ENCODE data around the gene EFHD2.
"Not testable (repeated sequence)": the region's sequence is repeated elsewhere in the genome, so short reads cannot be mapped to it uniquely, and the experiment has no call there.

Gene EFHD2

DNA sequence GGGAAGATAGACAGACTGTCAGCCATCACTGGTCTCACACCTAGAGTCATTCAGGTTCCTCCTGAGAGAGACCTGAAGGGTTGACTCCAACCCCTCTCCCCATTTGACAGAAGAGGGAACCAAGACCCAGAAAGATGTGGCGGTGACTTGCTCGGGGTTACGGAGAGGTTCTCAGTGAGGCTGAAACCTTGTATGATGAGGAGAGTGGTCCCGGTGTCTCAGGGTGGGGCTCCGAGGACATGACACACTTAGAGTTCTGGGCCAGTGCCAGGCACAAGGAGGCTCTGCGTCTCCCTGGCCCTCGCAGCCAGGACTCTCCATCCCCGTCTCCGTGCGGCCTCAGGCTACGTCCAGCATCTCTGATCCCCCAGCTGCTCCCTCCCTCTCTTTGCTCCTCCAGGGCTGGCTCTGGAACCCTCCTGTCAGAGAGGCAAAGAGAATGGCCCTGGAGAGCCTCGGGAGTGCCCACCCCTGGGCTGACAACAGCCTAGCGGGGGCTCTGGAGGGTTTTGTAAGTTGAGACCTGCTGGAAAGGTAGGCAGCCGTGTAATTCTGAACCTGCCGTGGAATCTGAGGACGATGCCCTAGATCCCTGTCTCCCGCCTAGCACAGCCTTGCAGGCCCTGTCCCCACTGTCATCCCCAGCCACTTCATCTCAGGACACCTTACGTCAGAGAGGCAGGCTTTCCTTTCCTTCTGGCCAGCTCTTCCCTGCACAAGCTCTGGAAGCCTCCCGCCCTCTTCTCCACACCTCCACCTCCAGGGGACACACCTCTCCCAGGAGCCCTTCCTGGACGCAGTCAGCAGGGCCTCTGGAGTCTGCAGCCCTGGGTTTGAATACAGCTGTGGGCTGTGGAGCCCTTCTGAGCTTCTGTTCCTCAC is 4.1 kb downstream of the EFHD2 start:
- DNase-seq: no peak

DNA sequence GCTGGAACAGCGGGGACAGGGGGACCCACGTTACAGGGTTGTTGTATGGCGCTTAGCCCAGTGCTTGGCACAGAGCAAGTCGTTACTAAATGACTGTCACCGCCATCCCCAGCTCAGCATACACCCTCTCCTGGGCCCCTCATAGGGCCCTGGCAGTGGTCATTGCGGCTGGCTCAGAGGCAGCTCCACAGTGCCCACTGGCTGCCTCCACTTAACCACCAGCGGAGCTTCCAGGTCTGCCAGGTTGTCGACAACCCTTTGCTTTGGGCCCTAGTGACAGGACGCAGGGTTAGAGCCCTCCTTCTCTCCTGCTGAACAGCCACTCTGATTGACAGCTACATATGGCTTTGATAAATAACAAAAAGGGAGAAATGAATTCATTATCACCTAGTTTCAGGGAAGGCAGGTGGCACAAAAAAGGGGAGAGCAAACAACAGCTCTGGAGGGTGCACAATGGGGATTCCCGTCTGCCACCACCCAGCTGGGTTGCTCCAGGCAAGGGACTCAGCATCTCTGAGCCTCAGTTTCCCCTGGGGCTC is 4.8 kb downstream of the EFHD2 start:
- no peak for DNase-seq

DNA sequence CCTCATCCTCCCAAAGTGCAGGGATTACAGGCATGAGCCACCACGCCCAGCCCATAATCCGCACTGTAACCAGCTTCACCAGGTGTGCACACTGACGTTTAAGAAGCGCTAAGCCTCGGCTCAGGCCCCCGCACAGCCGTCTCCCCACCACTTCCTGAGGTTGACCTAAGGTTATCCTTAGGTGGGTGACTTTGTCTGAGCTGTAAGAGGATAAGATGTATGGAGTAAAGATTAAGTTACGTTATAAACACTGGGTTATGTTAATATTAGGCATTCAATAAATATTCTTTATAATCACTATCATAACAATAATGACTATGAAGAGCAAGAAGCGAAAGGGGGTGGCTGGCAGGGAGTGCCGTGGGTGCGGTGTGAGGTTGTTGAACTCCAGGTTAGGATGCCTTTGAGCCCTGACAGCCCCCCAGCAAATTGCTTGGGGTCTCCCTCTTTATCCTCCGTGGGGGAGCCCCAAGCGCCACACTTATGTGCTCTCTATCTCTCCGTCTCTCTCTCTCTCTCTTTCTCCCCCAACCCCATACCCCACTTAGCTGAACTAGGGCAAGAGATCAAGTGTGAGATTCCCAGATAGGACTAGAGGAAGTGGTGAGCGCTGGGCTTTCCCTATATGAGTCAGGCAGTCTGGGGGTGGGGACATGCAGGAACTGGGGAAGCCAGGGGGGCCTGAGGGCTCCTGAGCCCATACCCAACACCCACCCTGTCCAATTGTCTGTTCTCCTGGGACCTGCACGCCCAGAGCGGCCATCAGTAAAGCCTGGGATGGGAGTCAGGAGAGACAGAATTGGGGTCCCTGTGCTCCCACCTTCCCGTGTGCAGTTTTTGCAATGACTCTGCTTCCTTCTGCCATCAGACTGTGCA is 7.6 kb downstream of the EFHD2 start:
- no peak for DNase-seq

DNA sequence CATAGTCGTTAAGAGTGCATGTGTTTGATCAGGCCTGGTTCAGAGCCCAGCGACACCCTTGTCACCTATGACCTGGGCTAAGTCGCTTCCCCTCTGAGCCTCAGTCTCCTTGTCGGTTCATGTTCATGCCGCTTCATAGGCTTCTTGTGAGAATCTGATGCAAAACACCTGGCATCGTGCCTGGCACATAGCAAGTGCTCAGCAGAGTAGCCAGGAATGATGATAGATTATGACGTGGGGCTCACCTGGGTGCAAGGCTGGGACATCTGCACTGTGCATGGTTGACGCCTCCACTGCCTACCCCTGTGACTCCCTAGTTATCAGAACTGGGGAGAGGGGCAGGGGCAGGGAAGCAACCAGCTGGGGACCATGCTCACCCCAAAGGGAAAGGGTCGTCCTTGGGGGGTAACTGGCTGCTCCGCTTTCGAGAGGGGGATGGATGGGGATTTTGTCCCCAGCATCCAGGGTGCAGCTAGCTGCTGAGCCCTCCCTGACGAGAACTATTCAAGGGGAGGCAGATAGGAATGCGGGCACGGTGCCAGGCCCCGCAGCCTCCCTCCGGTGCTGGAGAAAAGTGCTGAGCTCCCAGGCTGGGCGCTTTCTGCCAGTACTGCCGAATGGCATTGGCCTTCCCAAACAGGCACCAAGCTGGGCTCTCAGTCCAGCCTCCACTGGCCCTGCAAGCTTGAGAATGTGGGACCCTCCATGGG is 9.3 kb downstream of the EFHD2 start:
- no peak for DNase-seq

DNA sequence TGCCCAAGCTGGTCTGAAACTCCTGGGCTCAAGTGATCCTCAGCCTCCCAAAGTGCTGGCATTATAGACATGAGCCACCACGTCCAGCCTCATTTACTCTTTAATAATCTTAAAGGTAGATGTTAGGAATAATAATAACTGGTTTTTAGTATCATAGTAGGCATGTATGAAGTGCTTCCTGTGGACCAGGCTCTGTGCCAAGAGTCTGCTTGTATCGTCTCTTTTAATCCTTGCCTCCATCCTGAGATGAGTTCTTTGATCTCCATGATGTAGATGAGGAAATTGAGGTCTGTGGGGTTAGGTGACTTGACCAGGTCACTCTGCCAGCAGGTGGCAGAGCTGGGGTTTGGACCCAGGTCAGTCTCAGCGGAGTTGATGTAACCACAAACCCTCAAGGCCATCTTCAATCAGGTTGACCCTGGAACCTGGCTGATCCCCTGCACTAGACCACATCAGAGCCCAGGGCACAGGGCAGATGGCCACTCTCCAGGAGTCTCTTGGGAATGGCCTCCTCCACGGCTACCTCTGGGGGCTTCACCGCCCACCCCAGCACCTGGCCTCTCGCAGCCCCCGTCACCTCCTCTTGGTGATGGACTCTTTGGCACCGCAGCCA is 11.3 kb downstream of the EFHD2 start:
- DNase-seq: no peak

DNA sequence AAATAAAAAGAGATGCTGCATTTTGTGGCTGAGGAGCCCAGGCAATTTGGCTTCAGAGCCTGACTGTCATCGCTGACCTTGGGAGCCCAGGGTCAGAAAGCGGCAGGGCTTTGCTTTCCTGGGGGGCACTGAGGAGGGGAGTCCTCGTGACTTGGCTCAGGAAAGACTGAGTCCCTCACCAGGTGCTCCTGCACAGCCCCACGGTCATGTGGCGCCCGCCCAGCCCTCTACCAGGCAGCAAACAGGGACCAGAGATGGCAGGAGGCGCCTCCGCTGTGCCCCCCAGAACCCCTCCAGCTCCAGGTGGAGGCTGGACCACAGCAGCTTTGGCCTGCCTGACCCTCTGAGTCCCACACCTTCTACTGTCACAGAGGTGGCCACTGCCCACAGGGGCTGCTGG is 13.2 kb downstream of the EFHD2 start:
- no peak for DNase-seq

DNA sequence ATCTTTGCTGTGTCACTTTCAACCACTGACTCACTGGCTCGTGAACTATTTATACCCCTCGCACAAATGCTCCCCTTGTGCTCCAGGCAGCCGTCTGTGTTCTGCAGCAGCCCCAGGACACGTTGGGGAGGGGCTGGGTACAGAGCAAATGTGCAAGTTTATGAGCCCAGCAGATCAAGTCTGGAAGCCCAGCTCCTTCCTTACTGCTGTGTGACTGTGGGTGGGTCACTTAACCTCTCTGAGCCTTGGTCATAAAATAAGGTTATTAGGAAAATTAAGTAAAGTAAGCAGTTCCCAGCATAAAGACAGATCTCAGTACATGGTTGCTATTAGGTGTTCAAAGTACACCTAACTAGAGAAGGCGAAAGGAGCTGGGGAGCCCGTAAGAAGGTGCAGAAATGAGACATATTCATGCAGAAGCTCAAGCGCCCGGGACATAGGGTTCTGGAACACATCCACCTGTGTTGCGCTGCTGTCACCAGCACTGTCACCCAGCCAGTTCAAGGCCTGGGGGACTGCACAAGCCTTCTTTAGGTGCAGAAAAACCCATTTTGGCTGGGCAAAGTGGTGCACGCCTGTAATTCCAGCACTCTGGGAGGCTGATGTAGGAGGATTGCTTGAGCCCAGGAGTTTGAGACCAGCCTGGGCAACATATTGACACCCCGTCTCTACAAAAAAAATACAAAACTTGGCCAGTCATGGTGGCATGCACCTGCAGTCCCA is 13.8 kb downstream of the EFHD2 start:
- DNase-seq: no peak

DNA sequence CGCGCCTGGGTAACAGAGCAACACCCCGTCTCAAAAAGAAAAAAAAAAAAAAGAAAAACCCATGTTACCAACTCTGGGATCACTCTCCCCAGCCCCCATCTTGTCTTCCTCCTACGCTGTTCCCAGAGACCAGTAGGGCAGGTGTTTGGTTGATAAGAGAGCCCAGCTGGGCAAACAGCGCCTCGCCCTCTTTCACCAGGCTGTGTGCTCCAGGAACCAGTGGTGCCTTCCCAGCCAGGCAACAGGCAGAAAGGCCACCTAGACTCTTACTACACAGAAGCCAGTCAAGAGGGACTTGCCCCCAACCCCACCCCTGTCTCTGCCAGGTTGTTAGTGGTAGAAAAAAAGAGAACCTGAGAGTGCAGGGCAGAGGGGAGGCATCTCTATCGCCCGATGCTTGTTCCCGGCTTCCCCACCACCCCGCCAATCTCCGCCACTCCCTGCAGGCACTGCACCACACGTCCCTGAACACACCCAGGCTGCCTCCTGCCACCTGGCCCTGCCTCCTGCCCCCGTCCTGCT is 14.5 kb downstream of the EFHD2 start:
- DNase-seq: no peak

DNA sequence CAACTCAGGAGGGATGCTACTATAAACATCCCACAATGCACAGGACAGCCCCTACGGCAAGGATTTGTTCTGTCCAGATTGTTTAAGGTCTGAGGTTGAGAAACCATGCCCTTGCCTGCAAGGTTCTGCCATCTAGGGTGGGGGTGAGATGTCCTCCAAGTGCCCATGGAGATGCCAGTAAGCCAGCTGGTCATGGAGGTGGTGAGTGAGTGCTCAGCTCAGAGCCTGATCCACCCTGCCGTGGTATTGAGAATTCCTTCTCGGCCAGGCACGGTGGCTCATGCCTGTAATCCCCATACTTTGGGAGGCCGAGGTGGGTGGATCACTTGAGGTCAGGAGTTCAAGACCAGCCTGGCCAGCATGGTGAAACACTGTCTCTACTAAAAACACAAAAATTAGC is 15.3 kb downstream of the EFHD2 start:
- no peak for DNase-seq

DNA sequence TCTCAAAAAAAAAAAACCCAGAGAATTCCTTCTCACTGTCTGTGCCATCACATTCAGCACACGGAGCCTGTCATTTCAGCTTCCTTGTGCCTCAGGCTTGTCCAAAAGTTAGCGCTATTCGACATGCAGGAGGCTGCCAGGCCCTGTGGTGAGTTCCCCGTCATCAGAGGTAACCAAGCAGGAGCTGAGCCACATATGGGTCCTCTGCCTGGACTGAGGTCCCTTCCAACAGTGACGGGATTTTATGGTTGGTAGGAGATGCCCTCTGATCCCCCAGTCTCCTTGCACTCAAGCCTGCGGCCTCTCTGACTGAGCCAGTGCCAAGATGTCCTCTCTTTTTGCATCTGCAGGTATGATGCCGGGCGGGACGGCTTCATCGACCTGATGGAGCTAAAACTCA is 15.8 kb downstream of the EFHD2 start:
- DNase-seq: no peak

DNA sequence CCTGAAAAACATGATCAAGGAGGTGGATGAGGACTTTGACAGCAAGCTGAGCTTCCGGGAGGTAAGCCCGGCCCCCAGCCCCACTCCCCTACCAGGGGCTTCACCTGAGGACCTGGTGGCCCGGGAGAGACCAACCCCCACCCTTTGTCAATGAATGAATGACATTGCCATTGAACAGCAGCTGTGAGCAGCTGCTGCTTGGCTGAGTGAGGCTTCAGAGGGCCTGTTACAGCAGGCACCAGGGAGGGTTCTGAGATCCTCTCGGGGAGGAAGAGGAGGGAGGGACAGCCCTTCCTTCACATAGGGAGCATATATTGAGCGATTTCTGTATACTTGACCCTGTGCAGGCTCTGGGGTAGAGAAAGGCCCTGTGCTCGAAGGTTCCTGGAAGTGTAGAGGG is 16.3 kb downstream of the EFHD2 start:
- no peak for DNase-seq

DNA sequence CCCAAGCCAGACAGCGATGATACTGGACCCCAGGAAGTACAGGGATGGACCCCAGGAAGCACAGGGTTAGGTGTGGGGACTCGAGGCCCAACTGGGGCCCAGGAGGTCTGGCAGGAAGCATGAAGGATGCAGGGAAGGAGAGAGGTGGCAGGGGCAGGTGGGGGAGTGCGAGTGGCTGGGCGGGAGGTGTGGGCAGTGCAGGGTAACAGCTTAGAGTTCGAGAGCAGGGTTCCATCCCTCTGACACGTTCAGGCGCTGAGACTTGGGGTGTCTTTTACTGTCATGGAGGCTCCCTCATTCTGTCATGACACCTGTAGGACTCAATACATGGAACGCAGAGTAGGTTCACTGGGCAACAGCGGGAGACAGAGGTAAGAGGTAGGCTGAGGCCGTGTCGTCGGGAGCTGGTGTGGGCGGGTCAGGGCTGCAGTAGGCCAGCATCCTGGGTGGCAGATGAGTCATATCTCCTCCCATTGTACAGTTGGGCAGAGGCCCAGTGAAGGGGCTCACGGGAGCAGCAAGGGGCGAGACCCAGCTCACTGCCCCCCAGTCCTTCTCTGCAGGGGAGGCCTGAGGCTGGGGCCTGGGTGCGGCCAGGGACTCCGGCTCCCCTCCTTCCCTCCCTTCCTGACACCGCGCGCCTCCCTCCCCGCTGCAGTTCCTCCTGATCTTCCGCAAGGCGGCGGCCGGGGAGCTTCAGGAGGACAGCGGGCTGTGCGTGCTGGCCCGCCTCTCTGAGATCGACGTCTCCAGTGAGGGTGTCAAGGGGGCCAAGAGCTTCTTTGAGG is 17.0 kb downstream of the EFHD2 start:
- no peak for DNase-seq

DNA sequence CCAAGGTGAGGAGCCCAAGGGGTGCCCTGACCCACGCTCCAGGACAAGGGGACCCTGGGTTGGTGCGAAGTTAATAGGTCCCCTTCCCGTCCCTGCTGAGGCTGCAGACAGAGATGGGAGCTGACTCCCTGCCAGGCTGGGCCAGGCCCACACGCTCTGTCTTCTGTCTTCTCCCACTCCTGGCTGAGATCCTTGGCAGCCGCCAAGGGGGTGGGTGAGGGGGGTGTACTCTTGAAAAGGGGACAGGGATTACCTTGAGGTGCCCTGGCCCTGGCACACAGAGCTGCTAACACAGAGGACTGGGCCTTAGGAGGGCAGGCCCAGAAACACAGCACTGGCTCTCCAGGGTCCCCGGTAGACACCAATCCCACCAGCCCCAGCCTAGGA is 17.6 kb downstream of the EFHD2 start:
- no peak for DNase-seq

DNA sequence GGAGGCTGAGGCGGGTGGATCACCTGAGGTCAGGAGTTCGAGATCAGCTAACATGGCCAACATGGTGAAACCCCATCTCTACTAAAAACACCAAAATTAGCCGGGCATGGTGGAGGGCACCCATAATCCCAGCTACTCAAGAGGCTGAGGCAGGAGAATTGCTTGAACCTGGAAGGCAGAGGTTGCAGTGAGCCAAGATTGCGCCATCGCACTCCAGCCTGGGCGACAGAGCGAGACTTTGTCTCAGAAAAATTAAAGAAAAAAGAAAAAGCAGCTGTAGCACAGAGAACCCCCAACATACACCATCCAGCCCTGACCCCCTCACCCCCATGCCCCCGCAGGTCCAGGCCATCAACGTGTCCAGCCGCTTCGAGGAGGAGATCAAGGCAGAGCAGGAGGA is 18.6 kb downstream of the EFHD2 start:
- not testable (repeated sequence) for DNase-seq

DNA sequence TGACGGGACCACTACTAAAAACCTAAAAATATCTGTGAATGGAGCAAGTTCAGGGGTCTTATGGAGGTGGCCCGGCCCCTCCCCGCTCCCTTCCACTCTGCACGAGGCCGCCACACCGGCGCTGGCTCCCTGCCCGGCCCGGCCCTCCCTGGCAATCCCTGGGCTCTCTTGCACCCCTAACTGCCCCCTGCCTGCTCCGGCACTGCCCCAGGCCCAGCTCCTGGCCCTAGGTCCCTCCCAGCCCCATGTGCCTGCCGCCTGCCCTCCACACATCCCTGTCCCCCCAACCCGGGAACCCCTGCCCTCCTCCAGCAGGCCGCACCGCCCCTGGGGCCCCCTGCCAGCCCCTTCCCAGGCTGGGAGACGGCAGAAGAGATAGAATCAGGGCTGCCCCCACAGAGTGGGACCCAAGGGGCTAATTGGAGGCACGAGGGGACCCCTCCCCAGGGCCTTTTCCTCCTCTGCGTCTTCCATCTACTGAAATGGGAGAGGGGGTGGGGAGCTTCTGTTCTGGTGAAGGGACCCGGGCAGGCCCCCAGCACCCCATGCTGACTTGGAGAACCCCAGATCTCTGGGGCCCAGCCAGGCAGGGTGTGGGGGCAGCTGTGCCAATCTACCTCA is 19.2 kb downstream of the EFHD2 start:
- DNase-seq: no peak

DNA sequence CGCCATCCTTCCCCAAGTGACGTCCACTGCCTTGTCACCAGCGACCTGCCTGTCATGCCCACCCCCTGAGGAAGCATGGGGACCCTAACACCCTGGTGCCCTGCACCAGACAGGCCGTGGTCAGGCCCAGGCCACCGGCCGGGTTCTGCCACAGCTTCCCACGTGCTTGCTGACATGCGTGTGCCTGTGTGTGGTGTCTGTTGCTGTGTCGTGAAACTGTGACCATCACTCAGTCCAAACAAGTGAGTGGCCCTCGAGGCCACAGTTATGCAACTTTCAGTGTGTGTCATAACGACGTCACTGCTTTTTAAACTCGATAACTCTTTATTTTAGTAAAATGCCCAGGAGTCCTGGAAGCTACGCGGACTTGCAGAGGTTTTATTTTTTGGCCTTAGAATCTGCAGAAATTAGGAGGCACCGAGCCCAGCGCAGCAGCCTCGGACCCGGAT is 20.0 kb downstream of the EFHD2 start:
- no peak for DNase-seq

DNA sequence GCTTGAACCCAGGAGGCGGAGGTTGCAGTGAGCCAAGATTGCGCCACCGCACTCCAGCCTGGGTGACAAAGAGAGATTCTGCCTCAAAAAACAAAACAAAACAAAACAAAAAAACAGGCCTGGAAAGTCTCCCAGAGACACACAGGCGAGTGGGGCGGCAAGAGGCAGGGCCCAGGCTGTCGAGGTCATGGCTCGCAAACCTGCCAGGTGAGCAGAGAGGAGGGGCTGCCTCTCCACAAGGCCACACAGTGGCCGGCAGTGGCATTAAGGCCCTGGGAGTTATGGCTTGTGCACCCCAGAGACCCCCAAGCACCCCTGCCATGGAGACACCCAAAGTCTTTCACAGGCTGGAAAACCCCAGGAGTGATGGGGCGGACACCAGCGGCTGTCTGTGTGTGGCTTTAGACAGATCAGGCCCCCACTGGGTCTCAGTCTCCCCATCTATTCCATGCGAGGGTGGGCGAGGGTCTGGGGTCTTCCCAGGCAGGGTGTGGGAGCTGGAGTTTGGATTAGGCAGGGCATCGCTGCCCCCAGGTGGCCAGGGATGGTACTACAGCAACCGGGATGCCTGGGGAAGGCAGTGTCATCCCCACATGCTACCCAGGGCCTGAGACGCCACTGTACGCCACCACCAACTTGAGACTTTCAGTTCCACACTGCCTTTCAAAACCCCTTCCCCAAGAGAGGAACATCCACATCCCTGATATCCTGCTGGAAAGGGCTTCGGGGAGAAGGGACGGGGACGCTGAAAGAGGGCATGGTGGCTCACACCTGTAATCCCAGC is 21.3 kb downstream of the EFHD2 start:
- DNase-seq: no peak

DNA sequence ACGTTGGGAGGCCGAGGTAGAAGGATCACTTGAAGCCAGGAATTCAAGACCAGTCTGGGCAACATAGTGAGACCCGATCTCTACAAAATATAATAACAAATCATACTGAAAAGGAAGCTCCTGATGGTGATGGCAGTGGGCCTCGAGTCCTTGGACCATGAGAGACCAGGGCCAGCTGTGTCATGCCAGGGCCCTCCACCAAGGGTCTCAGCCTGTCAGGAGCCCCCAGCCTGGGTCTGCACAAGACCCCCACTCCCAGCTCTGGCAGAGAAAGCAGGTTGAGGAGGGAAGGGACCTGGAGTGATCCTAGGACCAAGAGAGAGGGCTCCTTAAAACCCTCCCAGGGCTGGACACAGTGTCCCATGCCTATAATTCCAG is 21.9 kb downstream of the EFHD2 start:
- DNase-seq: no peak

DNA sequence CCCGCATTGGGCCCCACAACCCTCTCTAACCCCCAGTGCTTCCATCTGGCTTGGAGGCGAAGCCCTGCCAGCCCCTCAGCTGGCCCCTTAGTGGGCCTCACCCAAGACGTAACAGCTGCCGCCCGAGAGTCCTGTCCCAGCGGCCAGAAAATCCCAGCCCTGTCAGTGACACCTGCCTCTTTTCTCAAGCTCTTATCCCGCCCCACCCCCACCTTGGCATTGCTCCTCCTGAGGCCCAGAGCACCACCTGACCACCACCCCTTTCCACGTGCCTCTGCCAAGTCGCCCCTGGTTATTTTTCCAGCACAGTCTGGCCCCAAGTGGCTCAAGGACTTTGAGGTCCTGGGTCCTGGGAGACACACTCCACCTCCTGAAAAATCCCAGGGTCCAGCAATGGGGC is 22.6 kb downstream of the EFHD2 start:
- DNase-seq: no peak

DNA sequence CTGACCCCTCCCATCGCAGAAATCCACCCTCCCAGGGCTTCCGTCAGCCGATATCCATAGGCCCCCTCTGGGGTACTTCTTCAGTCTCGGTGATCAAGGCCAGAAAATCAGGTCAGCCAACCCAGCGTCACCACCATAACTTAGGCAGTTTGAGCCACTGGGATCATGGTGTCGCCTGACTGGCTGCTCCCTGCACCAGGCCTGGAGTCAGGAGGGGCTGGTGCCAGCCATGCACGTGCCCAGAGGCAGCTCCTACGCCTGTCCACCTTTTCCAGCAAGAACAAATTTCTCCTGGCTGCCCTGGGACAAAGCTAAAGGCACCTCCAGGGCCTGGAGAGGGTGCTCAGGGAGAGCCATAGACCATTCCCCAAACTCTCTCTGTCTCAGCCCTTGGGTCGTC is 23.8 kb downstream of the EFHD2 start:
- DNase-seq: no peak
